ENCODE results near the gene IFT20.
"Not testable (repeated sequence)": the region's sequence is repeated elsewhere in the genome, so short reads cannot be mapped to it uniquely, and the experiment has no call there.

Gene IFT20

GRCh38 chr17:28363776-28364650 lies 28.7 kb upstream of the IFT20 start:
- DNase-seq: no peak

GRCh38 chr17:28363186-28363585 lies 27.9 kb upstream of the IFT20 start:
- no peak for DNase-seq

GRCh38 chr17:28357901-28358197 lies 22.6 kb upstream of the IFT20 start:
- no peak for DNase-seq

GRCh38 chr17:28357061-28357900 lies 22.0 kb upstream of the IFT20 start, which contains the start of gene POLDIP2:
POLDIP2 (minus strand) TSS chr17:28357527; CDS start chr17:28357448, 79 bp downstream.
- peak; percentile 97 for DNase-seq

- DNase-seq: no peak
Observed at GRCh38 chr17:28350271-28350670, 15.0 kb upstream of the IFT20 start.

- DNase-seq: no peak
Observed at GRCh38 chr17:28348979-28349378, 13.7 kb upstream of the IFT20 start.

GRCh38 chr17:28347261-28347891 lies 12.1 kb upstream of the IFT20 start:
- DNase-seq: no peak

- DNase-seq: no peak
Observed at GRCh38 chr17:28346746-28347246, 11.5 kb upstream of the IFT20 start.

GRCh38 chr17:28346199-28346580 lies 10.9 kb upstream of the IFT20 start:
- no peak for DNase-seq

- DNase-seq: no peak
Observed at GRCh38 chr17:28345419-28346198, 10.3 kb upstream of the IFT20 start.

GRCh38 chr17:28344435-28344901 lies 9.2 kb upstream of the IFT20 start:
- no peak for DNase-seq

GRCh38 chr17:28344011-28344410 lies 8.7 kb upstream of the IFT20 start:
- DNase-seq: no peak

- DNase-seq: no peak
Observed at GRCh38 chr17:28343491-28343932, 8.2 kb upstream of the IFT20 start.

GRCh38 chr17:28342313-28342712 lies 7.0 kb upstream of the IFT20 start:
- DNase-seq: no peak

GRCh38 chr17:28341516-28341915 lies 6.2 kb upstream of the IFT20 start:
- no peak for DNase-seq

GRCh38 chr17:28340374-28340773 lies 5.1 kb upstream of the IFT20 start:
- no peak for DNase-seq

- DNase-seq: no peak
Observed at GRCh38 chr17:28339431-28339830, 4.2 kb upstream of the IFT20 start.

GRCh38 chr17:28338769-28339212 lies 3.5 kb upstream of the IFT20 start:
- DNase-seq: not testable (repeated sequence)

- DNase-seq: no peak
Observed at GRCh38 chr17:28338056-28338768, 2.9 kb upstream of the IFT20 start.

- peak; percentile 30 for DNase-seq
Observed at GRCh38 chr17:28335959-28336871, 943 bp upstream of the IFT20 start.

All from CD4-positive, alpha-beta T cell treated with Interleukin-12 subunit alpha and Interleukin-12 subunit beta, for 1 hour (primary cell).